ENCODE data around the gene ATXN7L1. TPM values are rescaled to one million over a fixed set of nuclear protein-coding genes. Genes with fewer than 3 reads are reported as not detected.
A peak's percentile ranks its signal among the peaks of the same experiment; 100 is the strongest.
"Not testable (repeated sequence)": the region's sequence is repeated elsewhere in the genome, so short reads cannot be mapped to it uniquely, and the experiment has no call there.

Gene ATXN7L1
- total RNA-seq, 1 donor from 2014 or later: 7.6 TPM

DNA sequence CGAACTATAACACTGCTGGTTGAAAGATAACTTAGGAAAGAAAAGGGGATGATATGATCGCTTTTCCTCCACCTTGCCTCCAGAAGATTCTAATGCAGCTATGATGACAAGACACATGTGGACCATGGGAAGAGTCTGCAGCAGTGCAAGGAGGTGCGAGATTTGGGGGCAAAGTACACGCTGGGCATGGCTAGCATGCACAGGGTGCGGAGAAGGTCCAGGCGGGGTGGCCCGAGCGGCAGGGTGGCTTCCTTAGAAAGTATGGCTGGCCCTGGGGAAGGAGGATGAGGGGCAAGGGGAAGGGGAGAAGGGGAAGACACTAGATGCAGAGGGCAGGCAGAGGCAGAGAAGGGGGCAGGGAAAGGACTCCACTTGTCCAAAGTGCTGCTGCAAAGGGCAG, 15.6 kb downstream of the ATXN7L1 start:
- DNase-seq (ENCODE audit: low read depth): no peak

DNA sequence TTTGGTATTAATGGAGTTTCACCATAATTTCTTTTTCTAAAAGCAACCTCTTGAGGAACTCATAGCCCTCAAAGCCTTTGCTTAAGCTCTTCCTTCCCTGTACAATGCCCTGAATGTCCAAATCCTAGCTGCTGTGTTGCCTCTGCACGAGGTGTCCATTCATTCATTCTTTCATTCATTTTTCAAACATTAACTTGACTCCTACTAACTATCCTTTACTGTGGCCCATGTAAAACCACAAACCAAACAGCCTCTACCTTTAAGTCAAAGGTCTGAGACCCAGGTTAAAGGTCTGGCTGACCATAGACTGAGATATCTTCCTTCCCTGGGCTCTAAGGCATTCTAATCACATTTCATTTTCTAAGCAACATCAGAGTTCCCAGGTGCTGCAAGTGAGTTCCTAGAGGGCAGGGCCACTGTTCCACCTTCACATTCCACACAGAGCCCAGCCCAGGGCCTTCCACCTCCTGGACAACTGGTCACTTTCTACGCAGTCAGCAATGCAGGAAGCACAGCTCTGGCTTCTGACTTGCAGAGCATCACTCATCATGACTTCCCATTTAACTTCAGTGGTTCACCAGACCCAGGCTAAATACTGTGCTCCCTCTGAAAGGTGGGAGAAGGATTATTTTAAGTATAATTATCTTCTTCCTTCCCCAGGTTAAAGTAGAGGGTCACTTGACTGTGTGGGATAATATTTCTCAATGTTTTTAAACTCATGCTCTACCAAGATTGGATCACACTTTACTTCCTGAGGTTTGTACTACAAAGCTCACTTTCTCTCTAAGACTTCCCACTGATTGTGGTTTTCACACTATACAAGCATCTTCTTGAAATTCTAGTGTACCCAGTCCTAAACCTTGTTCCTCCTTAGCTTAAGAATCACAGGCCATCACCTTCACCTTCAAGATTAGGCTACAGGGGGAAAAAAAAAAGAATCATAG, 19.1 kb downstream of the ATXN7L1 start:
- DNase-seq (ENCODE audit: low read depth): no peak

DNA sequence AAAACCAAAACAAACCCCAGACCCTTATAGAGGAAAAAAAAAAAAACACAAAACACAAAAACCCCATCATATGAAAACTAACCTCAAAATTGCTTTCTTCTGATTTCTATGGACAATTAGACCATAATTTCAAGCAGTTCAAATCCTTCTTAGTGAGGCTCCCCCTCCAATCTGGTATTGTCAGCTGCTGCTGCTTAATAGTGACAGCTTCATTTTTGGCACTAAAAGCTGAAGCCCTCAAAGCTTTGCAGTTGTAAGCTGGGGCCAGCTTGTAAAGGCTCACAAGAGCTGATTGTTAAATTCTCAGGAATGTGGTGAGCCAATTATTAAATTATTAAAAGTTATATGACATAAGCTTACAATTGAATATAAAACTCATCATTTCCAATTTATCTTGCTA, 21.9 kb downstream of the ATXN7L1 start:
- no peak for DNase-seq (ENCODE audit: low read depth)

DNA sequence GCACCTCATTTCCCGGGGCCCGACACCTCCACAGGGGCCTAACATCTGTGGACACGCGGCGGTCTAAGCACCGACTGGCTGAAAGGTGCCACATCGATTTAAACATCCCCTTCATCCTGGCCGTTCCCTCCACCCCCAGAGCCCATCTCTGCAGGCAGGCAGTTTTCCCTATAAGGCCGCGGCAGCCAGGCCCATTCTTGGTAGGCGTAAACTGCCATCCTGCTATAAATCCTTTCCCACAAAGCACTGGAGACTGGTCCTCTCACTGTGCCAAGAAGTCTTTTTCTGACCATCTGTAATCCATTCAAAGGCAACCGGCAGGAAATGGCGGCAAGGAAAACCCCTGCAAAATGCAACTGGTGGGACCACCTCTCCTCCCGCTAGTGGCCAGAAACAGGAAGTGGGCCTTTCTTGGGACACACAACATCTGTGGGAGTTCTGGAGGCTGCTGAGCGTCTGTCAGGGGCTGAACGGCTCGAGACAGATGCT, 22.4 kb downstream of the ATXN7L1 start:
- DNase-seq (ENCODE audit: low read depth): no peak

GRCh38 chr7:105851064-105851463, 25.3 kb downstream of the ATXN7L1 start:
- no peak for DNase-seq (ENCODE audit: low read depth)

GRCh38 chr7:105849122-105849855, 27.1 kb downstream of the ATXN7L1 start:
- peak; percentile 61 for DNase-seq (ENCODE audit: low read depth)

GRCh38 chr7:105846404-105846803, 30.0 kb downstream of the ATXN7L1 start:
- DNase-seq (ENCODE audit: low read depth): no peak

DNA sequence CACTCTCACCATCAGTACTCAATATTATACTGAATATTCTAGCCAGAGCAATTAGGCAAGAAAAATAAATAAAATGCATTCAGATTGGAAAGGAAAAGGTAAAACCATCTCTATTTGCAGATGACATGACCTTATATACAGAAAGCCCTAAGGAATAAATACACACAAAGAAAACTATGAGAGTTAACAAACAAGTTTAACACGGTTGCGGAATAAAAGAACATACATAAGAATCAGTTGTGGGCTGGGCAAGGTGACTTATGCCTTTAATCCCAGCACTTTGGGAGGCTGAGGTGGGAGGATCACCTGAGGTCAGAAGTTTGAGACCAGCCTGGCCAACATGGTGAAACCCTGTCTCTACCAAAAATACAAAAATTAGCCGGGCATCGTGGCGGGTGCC, 31.7 kb downstream of the ATXN7L1 start:
- not testable (repeated sequence) for DNase-seq (ENCODE audit: low read depth)

DNA sequence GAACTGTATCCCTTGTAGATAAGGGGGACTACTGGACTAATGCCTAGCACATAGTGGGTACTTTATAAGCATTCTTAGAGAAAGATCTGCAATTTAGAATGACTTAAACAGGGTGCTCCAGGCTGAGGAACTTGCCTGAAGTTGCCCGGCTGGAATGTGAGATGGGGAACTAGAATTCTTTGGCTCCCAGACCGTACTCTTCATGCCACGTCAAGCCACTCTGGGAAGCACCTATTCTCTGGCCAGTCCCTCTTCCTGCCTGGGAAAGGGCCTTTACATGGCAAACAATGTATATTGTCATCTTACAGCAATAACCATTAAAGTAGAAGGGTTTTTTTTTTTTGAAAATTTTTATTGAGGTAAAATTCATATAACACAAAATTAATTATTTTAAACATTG, 34.5 kb downstream of the ATXN7L1 start:
- DNase-seq (ENCODE audit: low read depth): no peak

GRCh38 chr7:105840981-105841749, 35.2 kb downstream of the ATXN7L1 start:
- DNase-seq (ENCODE audit: low read depth): no peak

DNA sequence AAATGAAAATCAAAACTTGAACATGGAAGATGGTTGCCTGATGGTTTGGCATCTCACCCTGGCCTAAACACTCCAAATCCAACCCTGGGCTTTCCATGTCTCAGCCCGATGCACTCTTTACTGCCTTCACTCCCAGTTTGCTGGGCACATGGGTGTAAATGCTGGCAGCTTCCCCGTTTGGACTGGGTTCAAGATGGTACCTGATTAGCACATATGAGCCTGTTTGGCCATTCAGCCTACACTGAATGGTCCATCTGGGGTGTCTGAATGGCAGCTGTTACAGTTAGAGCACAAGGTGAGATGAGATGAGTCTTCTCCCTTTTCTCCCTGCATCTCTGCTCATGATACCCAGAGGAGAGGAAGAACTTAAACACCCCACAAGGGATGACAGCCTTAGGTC, 37.1 kb downstream of the ATXN7L1 start:
- no peak for DNase-seq (ENCODE audit: low read depth)

- peak; percentile 32 for DNase-seq (ENCODE audit: low read depth)
These were observed 37.7 kb downstream of the ATXN7L1 start for GRCh38 chr7:105838627-105839231.

DNA sequence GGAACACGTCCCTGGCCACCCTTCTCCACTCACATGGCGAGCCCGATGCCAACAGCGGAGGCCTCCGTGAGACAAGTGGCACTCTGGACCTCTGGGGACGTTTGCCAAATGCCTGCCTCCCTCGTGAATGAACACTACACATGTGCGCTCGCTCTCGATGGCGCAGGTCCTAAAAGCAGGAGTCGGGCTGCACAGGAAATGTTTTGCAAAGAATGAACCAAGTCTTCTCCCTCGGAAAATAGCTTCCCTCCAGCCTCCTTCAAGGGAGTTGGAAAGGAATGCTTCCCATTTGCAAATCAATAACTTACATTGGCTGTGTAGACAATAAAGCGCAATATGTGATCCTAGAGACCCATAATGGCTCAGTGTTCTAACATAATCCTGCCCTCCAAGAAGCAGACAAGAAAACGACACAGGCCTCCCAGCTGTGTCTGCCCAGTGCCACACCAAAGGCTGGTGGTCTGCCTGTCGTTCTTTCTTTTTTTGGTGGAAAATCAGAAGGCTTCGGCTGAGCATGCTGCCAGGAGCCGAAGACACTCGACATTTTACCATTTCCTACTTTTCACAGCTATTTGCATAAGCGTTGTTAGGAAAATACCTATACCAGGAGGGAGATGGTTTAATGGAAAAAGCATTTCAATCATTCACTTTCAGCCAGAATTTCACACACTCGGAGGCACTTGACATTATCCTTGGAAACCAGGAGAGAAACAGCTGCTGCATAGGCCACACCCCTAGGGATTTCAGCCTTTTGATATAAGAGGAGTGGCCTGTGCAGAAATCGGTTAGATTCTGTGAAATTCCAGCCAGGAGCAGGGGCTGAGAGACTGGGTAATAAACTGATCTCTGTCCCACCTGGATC, 38.4 kb downstream of the ATXN7L1 start:
- no peak for DNase-seq (ENCODE audit: low read depth)

- DNase-seq (ENCODE audit: low read depth): no peak
These were observed 41.0 kb downstream of the ATXN7L1 start for GRCh38 chr7:105835441-105835840.

- no peak for DNase-seq (ENCODE audit: low read depth)
These were observed 44.4 kb downstream of the ATXN7L1 start for GRCh38 chr7:105831824-105832535.

- DNase-seq (ENCODE audit: low read depth): no peak
These were observed 45.1 kb downstream of the ATXN7L1 start for GRCh38 chr7:105831302-105831620.

DNA sequence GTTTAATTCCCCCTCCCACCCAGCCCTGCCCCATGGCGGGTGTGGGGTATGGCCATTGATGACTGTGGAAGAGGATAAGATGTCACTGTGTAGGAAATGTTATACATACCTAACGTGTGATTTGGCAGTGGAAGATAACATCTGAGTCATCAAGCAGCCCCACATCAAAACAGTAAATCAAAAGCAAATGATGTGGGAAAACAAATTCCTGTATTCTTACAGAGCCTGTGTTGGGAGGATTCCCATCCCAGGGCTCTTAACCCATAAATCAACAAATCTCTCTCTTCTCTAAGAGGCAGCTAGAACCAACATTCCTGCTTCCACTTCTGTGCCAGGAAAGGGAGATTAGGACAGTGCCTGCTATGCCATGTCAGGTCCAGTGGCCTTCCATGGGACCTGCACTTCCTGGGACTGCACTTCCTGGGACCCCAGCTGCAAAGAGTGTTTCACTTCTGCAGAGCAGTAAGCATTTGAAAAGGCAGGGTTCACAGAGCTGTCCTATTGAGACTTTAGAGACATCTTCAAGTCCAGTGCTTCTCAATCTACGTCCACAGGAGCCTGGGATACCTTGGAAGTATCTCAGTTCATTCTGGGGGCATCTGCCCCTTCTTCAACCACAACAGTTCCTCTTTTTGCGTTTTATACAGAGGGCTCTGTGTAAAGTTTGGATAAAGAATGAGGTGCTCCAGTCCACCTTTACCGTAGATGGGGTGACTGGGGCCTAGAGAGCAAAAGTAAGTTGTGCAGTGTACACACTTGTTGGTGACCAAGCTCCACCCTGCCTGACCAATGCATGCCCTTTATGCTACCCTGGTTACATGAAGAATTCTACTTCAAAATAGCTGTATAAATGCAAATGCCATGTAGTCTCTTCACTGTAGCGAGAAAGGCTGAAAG, 45.7 kb downstream of the ATXN7L1 start:
- peak; percentile 95 for DNase-seq (ENCODE audit: low read depth)

- DNase-seq (ENCODE audit: low read depth): no peak
These were observed 46.6 kb downstream of the ATXN7L1 start for GRCh38 chr7:105829681-105830322.

- no peak for DNase-seq (ENCODE audit: low read depth)
These were observed 48.3 kb downstream of the ATXN7L1 start for GRCh38 chr7:105828141-105828540.

Data from renal cortical epithelial cell (primary cell).